Mononuclear cell (primary cell): ENCODE results near the gene GPLD1. TPM values are rescaled to one million over a fixed set of nuclear protein-coding genes. Genes with fewer than 3 reads are reported as not detected.
"Not testable (repeated sequence)": the region's sequence is repeated elsewhere in the genome, so short reads cannot be mapped to it uniquely, and the experiment has no call there.

ENCODE experiments used
- H3K27me3 ChIP-seq: 2 replicates; pipeline ENCODE4 v1.6.0; 2011; ENCODE audit warnings: low read length, control low read depth; ENCODE audit not compliant: insufficient read depth
- H3K4me1 ChIP-seq: 2 replicates; pipeline ENCODE4 v1.5.1; 2011; ENCODE audit warnings: mild to moderate bottlenecking, low read length, control low read depth; ENCODE audit not compliant: insufficient read depth
- H3K4me3 ChIP-seq: 2 replicates; pipeline ENCODE4 v1.5.1; 2011; ENCODE audit warnings: mild to moderate bottlenecking, low read length, moderate library complexity
- H3K9me3 ChIP-seq: 2 replicates; pipeline ENCODE4 v1.5.1; 2011; ENCODE audit warnings: low read depth, mild to moderate bottlenecking, control low read depth, low read length
- total RNA-seq: library from RNA; depleted of rRNA; stranded (reverse); fragments of >200 nt; gene quantifications from one replicate; pipeline ENCODE4 v1.2.3, GENCODE V29; 2012

GPLD1 gene
- total RNA-seq, 1 donor = 0.42 TPM

DNA sequence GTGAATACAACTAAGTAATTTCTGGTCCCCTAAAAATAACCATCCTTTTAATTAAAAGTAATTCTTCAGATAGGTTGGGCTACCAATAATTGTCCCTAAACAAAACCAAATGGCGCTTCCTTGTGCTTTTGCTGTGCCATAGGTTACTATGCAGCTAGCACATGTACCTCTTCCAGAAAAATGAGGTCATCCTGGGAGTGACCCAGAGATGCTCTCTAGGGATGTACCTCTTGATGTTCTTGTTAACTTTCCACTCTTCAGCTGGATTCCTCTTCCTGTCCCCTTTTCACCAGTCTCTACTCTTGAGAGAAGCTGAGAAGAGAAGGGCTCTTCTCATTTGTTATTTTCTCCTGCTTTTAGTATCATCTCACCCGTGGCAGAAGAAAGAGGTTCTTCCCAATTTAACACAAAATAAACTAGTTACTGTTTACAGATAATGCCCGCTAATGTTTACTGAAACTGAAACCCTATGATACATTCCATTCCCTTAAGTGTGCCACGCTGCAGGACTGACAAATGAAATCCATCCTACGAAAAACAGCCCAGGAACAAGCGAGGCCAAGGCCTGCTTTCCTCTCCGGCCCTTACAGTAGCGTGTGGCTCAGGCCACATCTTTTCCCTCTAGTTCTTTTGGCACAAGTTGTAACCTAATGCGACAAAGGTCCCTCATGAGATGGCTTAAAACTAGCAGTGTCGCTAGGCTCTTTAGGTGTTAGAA, 62.5 kb downstream of the GPLD1 start:
- Histone ChIP-seq H3K4me3 (no peak overlapping the region), H3K9me3 (no peaks in the 10 kb centered on the region), H3K27me3 (no peaks in the 10 kb centered on the region), H3K4me1 (no peaks in the 10 kb centered on the region)

DNA sequence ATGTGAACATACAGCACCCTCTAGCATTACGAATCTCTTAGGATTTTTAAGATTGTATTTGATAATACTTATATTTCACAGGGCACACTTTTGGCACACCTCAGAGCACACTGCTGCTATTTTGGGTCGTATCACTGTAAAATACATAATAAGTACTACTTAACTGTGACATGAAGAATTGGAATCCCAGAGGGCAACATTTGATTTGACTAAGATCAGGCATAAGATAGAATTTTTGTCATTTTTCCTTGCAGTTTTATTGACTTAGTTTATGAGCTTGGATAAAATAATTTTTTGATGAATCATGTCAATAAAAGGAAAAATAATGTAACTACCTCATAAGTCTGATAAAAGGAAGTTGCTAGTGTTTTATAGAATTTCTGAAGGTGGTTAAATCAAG, 64.3 kb downstream of the GPLD1 start:
- H3K27me3 ChIP-seq = no peaks in the 10 kb centered on the region
- no peak overlapping the region for H3K4me3 ChIP-seq
- no peaks in the 10 kb centered on the region for H3K4me1 ChIP-seq
- H3K9me3 ChIP-seq = no peaks in the 10 kb centered on the region

DNA sequence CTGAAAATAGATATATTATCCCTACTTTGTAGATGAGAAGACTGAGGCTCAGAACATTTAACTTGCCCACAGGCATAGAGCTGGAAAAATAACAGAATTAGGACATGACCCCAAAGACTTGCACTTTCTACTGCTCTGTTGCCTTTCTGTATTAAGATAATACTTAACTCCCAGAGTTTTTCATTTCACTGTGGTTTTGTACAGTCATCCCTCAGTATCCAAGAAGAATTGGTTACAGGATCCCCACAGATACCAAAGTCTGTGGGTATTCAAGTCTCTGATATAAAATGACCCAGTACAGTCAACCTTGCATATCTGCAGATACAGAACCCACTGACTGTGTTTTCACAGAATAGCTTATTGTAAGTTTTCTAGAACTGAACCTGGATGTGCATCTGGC, 69.9 kb downstream of the GPLD1 start:
- no peaks in the 10 kb centered on the region for H3K27me3 ChIP-seq
- H3K9me3 ChIP-seq = no peaks in the 10 kb centered on the region
- no peaks in the 10 kb centered on the region for H3K4me1 ChIP-seq
- H3K4me3 ChIP-seq = no peak overlapping the region

DNA sequence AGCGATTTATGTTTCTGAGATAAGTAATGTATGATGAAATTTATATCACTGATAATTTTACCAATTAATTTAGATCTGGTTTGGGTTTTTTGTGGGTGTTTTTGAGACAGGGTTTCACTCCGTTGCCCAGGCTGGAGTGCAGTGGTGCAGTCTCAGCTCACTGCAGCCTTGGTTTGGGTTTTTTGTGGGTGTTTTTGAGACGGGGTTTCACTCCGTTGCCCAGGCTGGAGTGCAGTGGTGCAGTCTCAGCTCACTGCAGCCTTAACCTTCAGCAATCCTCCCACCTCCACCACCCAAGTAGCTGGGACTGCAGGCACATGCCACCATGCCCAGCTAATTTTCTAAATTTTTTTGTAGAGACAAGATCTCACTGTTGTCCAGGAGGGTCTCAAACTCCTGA, 73.6 kb downstream of the GPLD1 start:
- Histone ChIP-seq H3K4me1 (no peaks in the 10 kb centered on the region), H3K9me3 (no peaks in the 10 kb centered on the region), H3K27me3 (no peaks in the 10 kb centered on the region), H3K4me3 (no peak overlapping the region)

DNA sequence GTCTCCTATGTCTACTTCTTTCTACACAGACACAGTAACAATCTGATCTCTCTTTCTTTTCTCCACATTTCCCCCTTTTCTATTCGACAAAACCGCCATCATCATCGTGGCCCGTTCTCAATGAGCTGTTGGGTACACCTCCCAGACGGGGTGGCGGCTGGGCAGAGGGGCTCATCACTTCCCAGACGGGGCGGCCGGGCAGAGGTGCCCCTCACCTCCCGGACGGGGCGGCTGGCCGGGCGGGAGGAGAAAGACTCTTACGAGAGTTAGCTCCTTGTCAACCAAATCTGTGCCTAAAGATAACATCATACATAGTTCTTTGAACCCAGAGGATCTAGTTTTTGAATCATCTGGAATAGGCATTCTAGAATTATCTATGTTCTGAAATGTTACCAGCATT, 74.8 kb downstream of the GPLD1 start:
- H3K9me3 ChIP-seq, H3K4me1 ChIP-seq, H3K4me3 ChIP-seq, H3K27me3 ChIP-seq: not testable (repeated sequence)

DNA sequence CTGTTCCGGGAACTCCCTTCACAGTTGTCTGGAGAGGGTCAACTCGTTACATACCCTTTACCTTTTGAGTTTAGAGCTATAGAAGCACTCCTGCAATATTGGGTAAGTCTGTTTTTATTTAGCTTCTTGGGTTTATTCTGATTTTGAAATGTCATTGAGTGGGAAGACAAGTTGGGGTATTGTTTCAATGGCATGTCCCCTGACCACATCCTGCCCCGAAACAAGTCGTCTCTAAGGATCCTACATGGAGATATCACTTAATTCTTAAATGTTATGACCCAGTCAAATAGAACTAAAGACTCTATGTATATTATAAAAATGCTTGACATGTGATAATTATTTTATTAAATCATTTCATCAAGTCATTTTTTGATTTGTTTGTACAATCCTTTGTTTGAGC, 77.1 kb downstream of the GPLD1 start:
- no peaks in the 10 kb centered on the region for H3K9me3 ChIP-seq
- no peak overlapping the region for H3K4me3 ChIP-seq
- H3K27me3 ChIP-seq = no peaks in the 10 kb centered on the region
- H3K4me1 ChIP-seq = no peaks in the 10 kb centered on the region

DNA sequence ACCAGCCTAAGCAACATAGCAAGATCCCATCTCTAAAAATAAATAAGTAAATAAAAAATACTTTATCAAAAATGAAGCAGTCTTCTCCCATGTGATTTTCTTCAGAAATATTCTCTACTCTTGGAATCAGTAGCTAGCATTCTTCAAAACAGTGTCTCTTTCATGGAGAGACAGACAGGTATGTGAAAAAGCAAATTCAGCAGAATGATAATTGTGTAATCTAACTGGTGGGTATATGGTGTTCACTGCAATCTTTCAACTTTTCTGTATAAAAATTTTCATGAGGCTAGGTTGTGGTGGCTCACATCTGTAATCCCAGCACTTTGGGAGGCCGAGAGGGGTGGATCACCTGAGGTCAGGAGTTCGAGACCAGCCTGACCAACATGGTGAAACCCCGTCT, 78.8 kb downstream of the GPLD1 start:
- no peak overlapping the region for H3K4me3 ChIP-seq
- no peaks in the 10 kb centered on the region for H3K4me1 ChIP-seq
- no peaks in the 10 kb centered on the region for H3K9me3 ChIP-seq
- no peaks in the 10 kb centered on the region for H3K27me3 ChIP-seq

DNA sequence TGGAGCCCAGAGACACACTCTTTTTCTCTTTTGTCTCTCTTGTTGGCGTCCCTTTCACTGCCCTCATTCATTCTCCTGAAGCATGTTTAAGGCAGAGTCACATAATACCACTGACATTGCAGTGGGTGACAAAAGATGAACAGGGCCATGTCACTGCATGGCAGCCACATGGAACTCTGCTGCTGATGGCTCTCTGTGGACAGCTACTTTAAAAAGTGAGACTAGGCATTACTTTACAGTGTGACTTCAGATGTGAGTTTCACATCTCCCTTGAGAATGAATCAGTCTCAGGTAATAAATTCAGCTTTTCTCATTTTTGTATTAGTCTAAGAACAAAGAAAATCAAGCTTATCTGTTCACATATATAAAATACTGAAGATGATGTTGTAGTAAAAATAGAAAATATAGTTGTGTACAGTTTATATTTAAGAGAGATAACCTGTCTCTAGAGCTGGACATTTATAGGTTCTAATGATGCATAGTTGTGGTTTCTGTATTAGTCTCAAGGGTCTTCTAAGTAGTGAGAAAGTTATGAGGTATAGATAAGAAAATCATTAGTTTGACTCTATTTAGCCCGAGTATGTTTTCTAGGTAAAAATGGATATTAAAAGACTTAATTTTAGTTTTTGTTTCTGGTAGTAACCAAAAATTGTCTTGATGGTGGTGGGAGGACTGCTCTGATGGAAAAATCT, 80.5 kb downstream of the GPLD1 start:
- Histone ChIP-seq H3K4me3 (no peak overlapping the region), H3K4me1 (peaks cover 3% of the 10 kb centered on the region), H3K9me3 (no peaks in the 10 kb centered on the region), H3K27me3 (no peaks in the 10 kb centered on the region)

DNA sequence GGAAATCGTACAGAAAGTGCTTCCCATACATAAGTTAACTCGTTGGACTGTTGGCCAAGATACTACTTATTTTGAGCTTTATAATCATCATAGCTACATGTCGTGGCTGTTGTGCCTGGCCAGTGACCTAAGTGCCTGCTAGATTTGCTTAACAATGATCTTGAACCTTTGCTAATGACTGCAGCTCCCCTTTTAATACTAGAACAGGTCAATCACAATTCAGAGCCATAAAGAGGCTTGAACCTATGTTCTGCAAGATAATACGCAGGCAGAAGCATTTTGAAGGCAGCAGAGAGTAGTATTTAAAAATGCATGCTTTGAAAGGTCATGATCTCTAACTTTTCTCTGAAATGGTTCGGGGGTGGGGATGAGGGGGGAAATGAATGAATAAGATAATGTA, 84.1 kb downstream of the GPLD1 start:
- no peaks in the 10 kb centered on the region for H3K27me3 ChIP-seq
- H3K4me1 ChIP-seq = peaks cover 11% of the 10 kb centered on the region
- no peaks in the 10 kb centered on the region for H3K9me3 ChIP-seq
- no peak overlapping the region for H3K4me3 ChIP-seq

DNA sequence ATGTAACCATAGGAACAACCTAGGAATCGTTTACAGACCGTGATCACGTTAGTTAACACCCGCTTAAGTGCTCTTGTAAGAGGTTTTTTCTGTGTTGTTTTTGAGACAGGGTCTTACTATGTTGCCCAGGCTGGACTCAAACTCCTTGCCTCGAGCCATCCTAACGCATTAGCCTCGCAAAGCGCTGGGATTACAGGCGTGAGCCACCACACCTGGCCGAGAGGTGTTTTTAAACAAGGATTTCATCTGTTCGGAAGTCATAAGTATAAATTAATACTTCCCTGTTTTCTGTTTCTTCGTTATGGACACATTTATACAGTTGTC, 85.9 kb downstream of the GPLD1 start:
- peaks cover 11% of the 10 kb centered on the region for H3K4me1 ChIP-seq
- H3K9me3 ChIP-seq = no peaks in the 10 kb centered on the region
- H3K4me3 ChIP-seq = peak overlapping the region; percentile 77
- H3K27me3 ChIP-seq = no peaks in the 10 kb centered on the region

DNA sequence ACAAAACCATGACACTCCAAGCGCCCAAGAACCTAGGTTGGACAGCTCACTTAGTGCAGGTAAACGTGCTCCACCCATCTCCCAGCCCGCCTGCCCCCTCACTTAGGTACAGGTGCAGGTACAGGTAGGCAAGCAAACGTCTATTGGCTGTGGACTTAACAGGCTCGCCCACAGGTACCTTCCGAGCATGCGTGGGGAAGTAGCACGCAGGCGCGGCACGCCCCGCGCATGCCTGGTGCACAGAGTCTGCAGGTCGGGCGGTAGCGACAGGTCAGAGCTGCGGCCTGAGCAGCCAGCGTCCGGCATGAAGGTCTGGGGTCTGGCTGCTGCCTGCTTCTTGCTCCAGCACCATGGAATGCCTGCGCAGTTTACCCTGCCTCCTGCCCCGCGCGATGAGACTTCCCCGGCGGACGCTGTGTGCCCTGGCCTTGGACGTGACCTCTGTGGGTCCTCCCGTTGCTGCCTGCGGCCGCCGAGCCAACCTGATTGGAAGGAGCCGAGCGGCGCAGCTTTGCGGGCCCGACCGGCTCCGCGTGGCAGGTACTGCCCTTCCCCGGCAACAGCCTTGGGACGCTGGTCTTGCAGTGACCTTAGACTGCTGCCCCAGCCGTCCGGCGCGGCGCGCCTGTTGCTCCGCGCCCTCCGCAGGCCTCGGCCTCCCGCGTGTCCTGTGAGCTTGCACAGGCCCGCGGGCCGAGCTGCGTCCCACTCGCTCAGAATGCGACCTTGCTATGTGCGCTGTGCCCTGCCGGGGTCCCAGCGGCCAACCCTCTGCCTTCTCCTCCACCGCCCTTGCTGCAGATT, 86.5 kb downstream of the GPLD1 start, which contains the start of gene MRS2:
Gene MRS2, plus strand, starts transcription at position 240 of the 804 bp plus-strand sequence. Its CDS starts 111 bp downstream, at position 351.
- peak within 1 kb of the TSS; percentile 77 for H3K4me3 ChIP-seq
- no peaks in the 10 kb centered on the region for H3K9me3 ChIP-seq
- H3K4me1 ChIP-seq = peaks cover 11% of the 10 kb centered on the region
- no peaks in the 10 kb centered on the region for H3K27me3 ChIP-seq

DNA sequence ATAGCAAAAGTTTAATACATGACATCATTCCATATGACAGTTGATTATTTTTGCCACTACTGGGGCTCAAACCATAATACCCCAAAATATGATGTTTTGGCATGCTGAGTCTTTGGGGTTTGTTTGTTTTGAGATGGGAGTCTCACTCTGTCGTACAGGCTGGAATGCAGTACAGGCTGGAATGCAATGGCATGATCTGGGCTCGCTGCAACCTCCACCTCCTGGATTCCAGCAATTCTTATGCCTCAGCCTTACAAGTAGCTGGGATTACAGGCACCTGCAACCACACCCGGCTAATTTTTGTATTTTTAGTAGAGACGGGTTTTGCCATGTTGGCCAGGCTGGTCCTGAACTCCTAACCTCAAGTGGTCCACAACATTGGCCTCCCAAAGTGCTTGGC, 87.9 kb downstream of the GPLD1 start:
- no peaks in the 10 kb centered on the region for H3K27me3 ChIP-seq
- no peaks in the 10 kb centered on the region for H3K9me3 ChIP-seq

DNA sequence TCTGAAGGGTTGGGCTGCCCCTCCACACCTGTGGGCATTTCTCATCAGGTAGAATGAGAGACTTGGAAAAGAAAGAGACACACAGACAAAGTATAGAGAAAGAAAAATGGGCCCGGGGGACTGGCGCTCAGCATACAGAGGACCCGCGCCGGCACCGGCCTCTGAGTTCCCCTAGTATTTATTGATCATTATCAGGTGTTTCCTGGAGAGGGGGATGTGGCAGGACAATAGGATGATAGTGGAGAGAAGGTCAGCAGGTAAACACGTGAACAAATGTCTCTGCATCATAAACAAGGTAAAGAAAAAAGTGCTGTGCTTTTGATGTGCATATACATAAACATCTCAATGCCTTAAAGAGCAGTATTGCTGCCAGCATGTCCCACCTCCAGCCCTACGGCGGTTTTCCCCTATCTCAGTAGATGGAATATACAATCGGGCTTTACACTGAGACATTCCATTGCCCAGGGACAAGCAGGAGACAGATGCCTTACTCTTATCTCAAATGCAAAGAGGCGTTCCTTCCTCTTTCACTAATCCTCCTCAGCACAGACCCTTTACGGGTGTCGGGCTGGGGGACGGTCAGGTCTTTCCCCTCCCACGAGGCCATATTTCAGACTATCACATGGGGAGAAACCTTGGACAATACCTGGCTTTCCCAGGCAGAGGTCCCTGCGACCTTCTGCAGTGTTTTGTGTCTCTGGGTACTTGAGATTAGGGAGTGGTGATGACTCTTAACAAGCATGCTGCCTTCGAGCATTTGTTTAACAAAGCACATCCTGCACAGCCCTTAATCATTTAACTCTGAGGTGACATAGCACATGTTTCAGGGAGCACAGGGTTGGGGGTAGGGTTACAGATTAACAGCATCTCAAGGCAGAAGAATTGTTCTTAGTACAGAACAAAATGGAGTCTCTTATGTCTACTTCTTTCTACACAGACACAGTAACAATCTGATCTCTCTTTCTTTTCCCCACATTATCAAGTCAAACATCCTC, 89.0 kb downstream of the GPLD1 start:
- H3K4me3 ChIP-seq, H3K9me3 ChIP-seq, H3K27me3 ChIP-seq: not testable (repeated sequence)
- H3K4me1 ChIP-seq = peaks cover 13% of the 10 kb centered on the region

More for the DNA sequence above, 87.9 kb downstream of the GPLD1 start:
- Histone ChIP-seq H3K4me3 (no peak overlapping the region), H3K4me1 (peaks cover 11% of the 10 kb centered on the region)

DNA sequence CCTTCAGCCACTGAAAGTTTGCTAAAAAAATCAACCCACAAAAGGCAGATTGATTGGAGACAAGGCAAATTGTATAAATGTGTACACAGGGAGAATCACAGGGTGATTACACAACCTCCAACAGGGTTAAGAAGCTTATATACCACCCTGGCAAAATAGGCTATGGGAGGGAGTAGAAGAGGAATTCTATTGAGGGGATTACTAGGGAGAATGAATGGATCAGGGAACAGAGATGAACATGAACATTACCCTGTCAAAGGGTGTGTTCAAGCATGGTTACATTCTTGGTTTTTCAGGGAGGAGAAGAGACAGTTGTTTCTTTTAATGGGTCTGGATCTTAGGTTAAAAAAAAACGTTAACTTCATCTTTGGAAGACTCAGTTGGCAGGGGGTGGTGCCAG, 91.7 kb downstream of the GPLD1 start:
- H3K9me3 ChIP-seq = no peaks in the 10 kb centered on the region
- H3K27me3 ChIP-seq = no peaks in the 10 kb centered on the region
- H3K4me3 ChIP-seq = no peak overlapping the region
- peaks cover 11% of the 10 kb centered on the region for H3K4me1 ChIP-seq
